Measurements from ENCODE around the gene QKI. TPM values are rescaled to one million over a fixed set of nuclear protein-coding genes. Genes with fewer than 3 reads are reported as not detected.

QKI gene
- 25.2 TPM for polyA plus RNA-seq (2012; ENCODE audit: low read depth, missing spikeins)

DNA sequence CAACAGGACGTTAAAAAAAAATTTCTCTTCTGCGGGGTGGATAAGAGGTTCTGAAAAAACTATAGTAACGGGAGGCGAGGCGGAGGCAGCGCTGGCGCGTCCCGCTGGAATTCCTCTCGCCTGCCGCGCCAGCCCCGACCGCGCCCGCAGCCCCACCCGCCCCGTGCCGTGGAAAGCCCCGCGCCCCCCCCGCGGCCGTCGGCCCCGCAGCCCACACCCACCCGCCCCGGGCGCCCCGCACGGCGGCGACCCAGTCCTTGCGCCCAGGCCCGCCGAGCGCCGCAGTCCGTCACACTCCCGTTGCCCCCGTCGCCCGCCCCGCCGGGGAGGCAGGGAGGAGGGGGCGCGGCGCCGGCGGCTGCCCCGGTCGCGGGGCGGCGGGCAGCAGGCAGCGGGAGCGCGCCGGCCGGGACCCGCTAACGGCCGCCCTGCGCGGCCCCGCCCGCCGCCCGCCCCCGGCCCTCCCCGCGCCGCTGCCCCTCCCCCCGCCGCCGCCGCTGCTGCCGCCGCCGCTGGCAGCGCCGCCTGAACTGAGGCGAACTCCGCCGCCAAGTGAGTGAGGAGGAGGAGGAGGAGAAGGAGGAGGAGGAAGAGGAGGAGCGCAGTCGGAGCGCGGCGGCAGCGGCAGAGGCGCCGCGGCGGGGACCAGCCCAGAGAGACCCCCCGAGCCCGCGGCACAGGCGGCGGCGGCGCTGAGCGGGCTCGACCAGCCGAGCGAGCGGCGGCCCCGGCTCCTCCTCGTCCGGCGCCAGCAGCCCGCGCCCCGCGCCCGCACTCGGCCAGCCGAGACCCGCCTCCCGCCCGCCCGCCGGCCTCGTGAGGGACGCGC is at the start of gene QKI:
TSS of gene QKI (plus strand) at position 602 of the 829 bp plus-strand sequence. CDS start 476 bp downstream, outside the sequence.
- FAIRE-seq (peak; percentile 77), DNase-seq (ENCODE audit: insufficient read length, low spot score) (peak; percentile 37)
- no peak for TF ChIP-seq POU2F2 (IDR thresholded peaks at IDR 0.05; ENCODE audit: low read depth, low read length)
- TF ChIP-seq TAF1 (IDR thresholded peaks at IDR 0.05; ENCODE audit: low read depth, low read length): 0 out of 2 replicates have a peak, but pooled peaks have one; percentile 38
- peak; percentile 50 for TF ChIP-seq POLR2A (IDR thresholded peaks at IDR 0.05; ENCODE audit: low read depth, low read length)
- TF ChIP-seq POLR2AphosphoS5 (IDR thresholded peaks at IDR 0.05; ENCODE audit: low read depth, low read length): no peak
- no peak for TF ChIP-seq PAX5 (IDR thresholded peaks at IDR 0.05; ENCODE audit: insufficient read depth, low read length, severe bottlenecking)
- no peak for TF ChIP-seq SPI1 (IDR thresholded peaks at IDR 0.05; ENCODE audit: low read depth, low read length)

DNA sequence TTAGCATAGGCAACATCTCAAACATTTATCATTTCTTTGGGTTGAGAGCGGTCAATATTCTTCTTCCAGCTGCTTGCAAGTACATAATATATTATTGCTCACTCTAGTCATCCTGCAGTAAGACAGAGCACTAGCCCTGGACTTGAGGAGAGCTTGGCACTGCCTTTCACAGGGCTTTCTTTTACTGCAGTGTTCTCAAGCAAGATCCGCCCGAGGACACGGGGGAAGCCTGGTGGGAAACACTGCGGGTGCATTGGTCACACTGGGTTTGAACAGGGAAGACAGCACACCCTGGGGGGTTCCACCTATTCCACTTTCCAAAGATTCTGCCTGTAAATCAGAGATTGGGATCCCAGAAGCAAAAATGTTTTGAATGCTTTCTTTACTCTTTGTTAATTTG is 48.2 kb upstream of the QKI start:
- TF ChIP-seq POLR2A (IDR thresholded peaks at IDR 0.05; ENCODE audit: low read depth, low read length) (no peak), TAF1 (IDR thresholded peaks at IDR 0.05; ENCODE audit: low read depth, low read length) (no peak), POU2F2 (IDR thresholded peaks at IDR 0.05; ENCODE audit: low read depth, low read length) (no peak), POLR2AphosphoS5 (IDR thresholded peaks at IDR 0.05; ENCODE audit: low read depth, low read length) (no peak), SPI1 (IDR thresholded peaks at IDR 0.05; ENCODE audit: low read depth, low read length) (no peak)
- FAIRE-seq (no peak), DNase-seq (ENCODE audit: insufficient read length, low spot score) (no peak)

DNA sequence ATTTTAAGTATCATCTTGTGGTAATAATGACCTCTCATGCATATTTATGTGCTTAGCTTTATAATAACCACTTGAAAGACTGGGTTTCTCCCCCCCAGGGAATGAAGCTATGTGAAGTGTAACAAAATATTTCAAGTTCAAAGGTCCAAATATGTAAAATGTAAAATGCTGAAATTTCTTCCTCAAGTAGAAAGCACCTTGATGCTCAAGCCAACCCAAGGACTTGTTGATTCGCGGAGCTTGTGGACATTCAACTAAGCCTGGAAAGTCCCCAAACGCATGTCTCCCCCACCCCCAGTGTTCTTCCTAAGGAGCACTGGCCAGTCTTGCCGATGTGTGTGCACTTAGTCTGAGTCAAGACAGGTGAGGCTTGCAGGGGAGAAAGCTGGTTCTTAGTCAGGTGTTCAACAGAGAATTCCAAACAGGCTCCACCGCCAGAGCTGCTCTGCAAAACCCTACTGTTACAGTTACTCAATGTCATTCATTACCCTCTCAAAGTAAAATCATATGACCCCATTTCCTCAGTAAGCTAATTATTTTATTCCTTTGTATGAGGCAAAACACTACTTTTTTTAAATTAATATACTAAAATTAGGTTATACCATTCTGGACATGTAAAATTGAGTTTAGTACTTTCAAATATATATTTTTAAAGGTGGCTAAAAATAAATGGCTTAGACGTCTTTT is 46.9 kb upstream of the QKI start:
- TF ChIP-seq POLR2A (IDR thresholded peaks at IDR 0.05; ENCODE audit: low read depth, low read length) (no peak), POU2F2 (IDR thresholded peaks at IDR 0.05; ENCODE audit: low read depth, low read length) (no peak), TAF1 (IDR thresholded peaks at IDR 0.05; ENCODE audit: low read depth, low read length) (no peak), SPI1 (IDR thresholded peaks at IDR 0.05; ENCODE audit: low read depth, low read length) (no peak), PAX5 (IDR thresholded peaks at IDR 0.05; ENCODE audit: insufficient read depth, low read length, severe bottlenecking) (no peak), POLR2AphosphoS5 (IDR thresholded peaks at IDR 0.05; ENCODE audit: low read depth, low read length) (no peak)
- no peak for FAIRE-seq
- DNase-seq (ENCODE audit: insufficient read length, low spot score): no peak

DNA sequence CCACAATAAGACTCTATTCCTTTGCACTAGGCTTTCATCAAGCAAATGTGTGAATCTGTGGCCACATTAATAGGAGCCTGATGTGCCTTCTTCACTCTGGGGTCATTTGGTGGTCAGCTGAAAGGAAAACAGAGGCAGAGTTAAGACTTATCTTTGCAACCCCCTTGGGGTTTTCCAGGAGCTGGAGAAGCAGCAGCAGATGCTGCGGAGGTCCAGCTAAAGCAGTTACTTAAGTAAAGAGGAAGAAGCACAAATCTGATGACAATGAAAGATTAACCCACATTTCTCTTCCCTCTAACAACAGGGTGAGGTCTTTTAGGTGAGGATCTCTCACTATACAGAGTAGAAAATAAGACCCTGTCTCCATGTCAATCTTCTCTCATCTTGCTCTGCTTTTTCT is 45.4 kb upstream of the QKI start:
- FAIRE-seq: no peak
- TF ChIP-seq POLR2A (IDR thresholded peaks at IDR 0.05; ENCODE audit: low read depth, low read length) (no peak), PAX5 (IDR thresholded peaks at IDR 0.05; ENCODE audit: insufficient read depth, low read length, severe bottlenecking) (no peak), POLR2AphosphoS5 (IDR thresholded peaks at IDR 0.05; ENCODE audit: low read depth, low read length) (no peak), TAF1 (IDR thresholded peaks at IDR 0.05; ENCODE audit: low read depth, low read length) (no peak), POU2F2 (IDR thresholded peaks at IDR 0.05; ENCODE audit: low read depth, low read length) (no peak)
- no peak for DNase-seq (ENCODE audit: insufficient read length, low spot score)

DNA sequence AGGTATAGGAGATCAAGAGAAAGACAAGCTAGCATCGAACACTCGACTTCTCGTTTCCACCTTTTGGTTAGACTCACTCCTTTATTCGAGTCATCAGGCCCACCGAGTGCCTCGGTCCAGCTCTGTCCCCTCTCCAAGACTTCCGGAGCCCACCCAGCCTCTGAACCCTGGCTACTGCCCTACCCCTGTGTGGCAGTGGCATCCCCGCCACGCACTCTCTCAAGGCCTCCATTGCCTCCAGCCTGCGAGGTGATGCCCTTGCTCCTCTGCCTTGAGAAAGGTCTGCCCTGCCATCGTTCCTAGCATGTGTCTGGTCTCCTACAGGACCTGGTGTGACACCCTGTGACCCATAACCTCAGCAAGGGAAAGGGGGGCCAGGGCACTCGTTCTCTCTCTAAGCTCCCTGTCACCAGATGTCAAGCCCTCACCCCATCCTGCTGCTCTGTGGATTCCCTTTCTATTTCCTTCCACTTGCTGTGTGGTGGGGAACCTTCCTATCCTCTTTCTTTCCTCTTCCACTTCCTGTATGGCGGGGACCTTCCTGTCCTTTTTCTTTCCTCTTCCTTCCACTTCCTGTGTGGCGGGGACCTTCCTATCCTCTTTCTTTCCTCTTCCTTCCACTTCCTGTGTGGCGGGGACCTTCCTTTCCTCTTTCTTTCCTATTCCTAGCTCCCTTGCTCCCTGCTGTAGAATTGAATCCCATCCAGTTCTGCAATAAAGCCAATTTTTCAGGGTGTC is 44.7 kb upstream of the QKI start:
- no peak for TF ChIP-seq POU2F2 (IDR thresholded peaks at IDR 0.05; ENCODE audit: low read depth, low read length)
- TF ChIP-seq PAX5 (IDR thresholded peaks at IDR 0.05; ENCODE audit: insufficient read depth, low read length, severe bottlenecking): no peak
- no peak for TF ChIP-seq SPI1 (IDR thresholded peaks at IDR 0.05; ENCODE audit: low read depth, low read length)
- TF ChIP-seq POLR2AphosphoS5 (IDR thresholded peaks at IDR 0.05; ENCODE audit: low read depth, low read length): no peak
- no peak for TF ChIP-seq TAF1 (IDR thresholded peaks at IDR 0.05; ENCODE audit: low read depth, low read length)
- no peak for TF ChIP-seq POLR2A (IDR thresholded peaks at IDR 0.05; ENCODE audit: low read depth, low read length)
- FAIRE-seq: no peak

DNA sequence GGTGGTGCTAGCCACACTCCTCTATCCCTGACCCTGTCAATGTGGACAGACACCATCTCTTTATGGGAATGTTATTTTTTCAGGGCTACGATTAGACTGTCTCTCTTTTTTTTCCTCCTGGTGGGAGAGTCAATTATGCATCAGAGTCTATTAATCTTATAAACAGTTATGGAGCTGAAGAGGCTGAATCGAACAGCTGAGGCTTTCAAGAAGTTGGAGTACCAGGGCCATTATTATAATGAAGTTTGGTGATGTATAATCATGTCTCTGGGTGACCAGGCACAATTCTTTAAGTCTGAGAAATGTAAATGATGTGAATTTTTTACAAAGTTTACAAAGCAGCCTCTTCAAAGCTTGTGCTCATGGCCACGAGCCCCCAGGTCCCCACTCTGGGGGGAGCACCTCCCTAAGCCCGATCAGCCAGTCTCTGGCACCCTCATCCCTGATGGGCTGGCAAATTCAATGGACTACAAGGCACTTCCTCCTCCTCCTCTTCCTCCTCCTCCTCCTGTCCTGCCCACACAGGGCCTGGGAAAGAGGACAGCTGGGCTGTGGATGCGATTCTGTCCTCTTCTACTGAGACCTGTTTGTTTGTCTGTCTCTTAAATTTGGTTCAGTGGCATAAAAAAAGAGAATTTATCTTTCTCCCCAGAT is 43.9 kb upstream of the QKI start:
- TF ChIP-seq SPI1 (IDR thresholded peaks at IDR 0.05; ENCODE audit: low read depth, low read length) (no peak), POU2F2 (IDR thresholded peaks at IDR 0.05; ENCODE audit: low read depth, low read length) (no peak), PAX5 (IDR thresholded peaks at IDR 0.05; ENCODE audit: insufficient read depth, low read length, severe bottlenecking) (no peak), POLR2A (IDR thresholded peaks at IDR 0.05; ENCODE audit: low read depth, low read length) (no peak), POLR2AphosphoS5 (IDR thresholded peaks at IDR 0.05; ENCODE audit: low read depth, low read length) (no peak), TAF1 (IDR thresholded peaks at IDR 0.05; ENCODE audit: low read depth, low read length) (no peak)
- DNase-seq (ENCODE audit: insufficient read length, low spot score) (no peak), FAIRE-seq (no peak)

More for the DNA sequence above, 44.7 kb upstream of the QKI start:
- no peak for DNase-seq (ENCODE audit: insufficient read length, low spot score)

DNA sequence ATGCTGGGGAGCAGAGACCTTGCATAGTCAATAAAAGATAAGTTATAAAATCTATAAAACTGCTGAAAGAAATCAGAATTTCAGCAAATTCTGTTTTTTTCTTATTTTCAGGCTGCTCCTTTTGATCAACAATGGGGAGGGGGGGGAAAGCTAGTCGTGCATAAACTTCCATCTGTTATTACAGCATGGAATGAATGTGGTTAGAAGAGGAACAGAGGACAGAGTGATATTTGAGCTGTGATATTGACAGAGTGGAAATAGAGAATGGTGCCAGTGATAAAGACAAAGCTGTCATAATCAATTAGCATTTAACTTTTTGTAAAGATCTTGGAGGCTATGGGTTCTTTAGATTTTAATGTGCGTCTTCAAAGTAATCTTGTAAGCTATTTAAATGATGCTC is 43.4 kb upstream of the QKI start:
- DNase-seq (ENCODE audit: insufficient read length, low spot score) (no peak), FAIRE-seq (no peak)
- TF ChIP-seq PAX5 (IDR thresholded peaks at IDR 0.05; ENCODE audit: insufficient read depth, low read length, severe bottlenecking) (no peak), POU2F2 (IDR thresholded peaks at IDR 0.05; ENCODE audit: low read depth, low read length) (no peak), POLR2A (IDR thresholded peaks at IDR 0.05; ENCODE audit: low read depth, low read length) (no peak), POLR2AphosphoS5 (IDR thresholded peaks at IDR 0.05; ENCODE audit: low read depth, low read length) (no peak), SPI1 (IDR thresholded peaks at IDR 0.05; ENCODE audit: low read depth, low read length) (no peak), TAF1 (IDR thresholded peaks at IDR 0.05; ENCODE audit: low read depth, low read length) (no peak)

DNA sequence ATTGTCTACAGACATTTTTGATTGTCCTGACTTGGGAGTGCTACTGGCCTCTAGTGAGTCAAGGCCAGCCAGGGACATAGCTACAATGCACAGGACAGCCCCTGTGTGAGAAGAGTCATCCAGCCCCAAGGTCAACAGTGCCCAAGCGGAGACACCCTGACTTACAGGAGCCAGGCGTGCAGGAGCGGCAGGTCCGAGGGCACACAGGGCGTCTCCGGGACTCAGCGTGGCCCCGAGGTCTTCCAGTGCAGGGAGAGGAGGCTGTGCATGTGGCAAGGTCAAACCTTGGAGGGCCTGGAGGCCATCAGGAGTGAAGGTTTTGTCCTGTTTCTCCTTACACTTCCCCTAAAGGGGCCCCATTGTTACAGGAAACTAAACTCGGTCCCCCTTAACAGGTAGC is 41.3 kb upstream of the QKI start:
- no peak for FAIRE-seq
- TF ChIP-seq PAX5 (IDR thresholded peaks at IDR 0.05; ENCODE audit: insufficient read depth, low read length, severe bottlenecking) (no peak), POLR2AphosphoS5 (IDR thresholded peaks at IDR 0.05; ENCODE audit: low read depth, low read length) (no peak), POLR2A (IDR thresholded peaks at IDR 0.05; ENCODE audit: low read depth, low read length) (no peak), TAF1 (IDR thresholded peaks at IDR 0.05; ENCODE audit: low read depth, low read length) (no peak), SPI1 (IDR thresholded peaks at IDR 0.05; ENCODE audit: low read depth, low read length) (no peak), POU2F2 (IDR thresholded peaks at IDR 0.05; ENCODE audit: low read depth, low read length) (no peak)
- DNase-seq (ENCODE audit: insufficient read length, low spot score): no peak

Data from GM12891 (cell line).